GM19043 (cell line): ENCODE measurements around the gene MAS1.
"Not testable (repeated sequence)": the region's sequence is repeated elsewhere in the genome, so short reads cannot be mapped to it uniquely, and the experiment has no call there.

Experiments
- ATAC-seq: cut with Tn5 transposase; IDR thresholded peaks from one replicate; pipeline ENCODE4 v1.9.1; 2021; ENCODE audit warnings: low read depth; ENCODE audit not compliant: unreplicated experiment

MAS1 gene

GRCh38 chr6:159890792-159891191, at the start of gene MAS1:
TSS of gene MAS1 (plus strand) at chr6:159890988. CDS start at chr6:159906956, 15,968 bp downstream.
- ATAC-seq = no peak

- no peak for ATAC-seq
These were observed 48.8 kb upstream of the MAS1 start for GRCh38 chr6:159842035-159842434.

DNA sequence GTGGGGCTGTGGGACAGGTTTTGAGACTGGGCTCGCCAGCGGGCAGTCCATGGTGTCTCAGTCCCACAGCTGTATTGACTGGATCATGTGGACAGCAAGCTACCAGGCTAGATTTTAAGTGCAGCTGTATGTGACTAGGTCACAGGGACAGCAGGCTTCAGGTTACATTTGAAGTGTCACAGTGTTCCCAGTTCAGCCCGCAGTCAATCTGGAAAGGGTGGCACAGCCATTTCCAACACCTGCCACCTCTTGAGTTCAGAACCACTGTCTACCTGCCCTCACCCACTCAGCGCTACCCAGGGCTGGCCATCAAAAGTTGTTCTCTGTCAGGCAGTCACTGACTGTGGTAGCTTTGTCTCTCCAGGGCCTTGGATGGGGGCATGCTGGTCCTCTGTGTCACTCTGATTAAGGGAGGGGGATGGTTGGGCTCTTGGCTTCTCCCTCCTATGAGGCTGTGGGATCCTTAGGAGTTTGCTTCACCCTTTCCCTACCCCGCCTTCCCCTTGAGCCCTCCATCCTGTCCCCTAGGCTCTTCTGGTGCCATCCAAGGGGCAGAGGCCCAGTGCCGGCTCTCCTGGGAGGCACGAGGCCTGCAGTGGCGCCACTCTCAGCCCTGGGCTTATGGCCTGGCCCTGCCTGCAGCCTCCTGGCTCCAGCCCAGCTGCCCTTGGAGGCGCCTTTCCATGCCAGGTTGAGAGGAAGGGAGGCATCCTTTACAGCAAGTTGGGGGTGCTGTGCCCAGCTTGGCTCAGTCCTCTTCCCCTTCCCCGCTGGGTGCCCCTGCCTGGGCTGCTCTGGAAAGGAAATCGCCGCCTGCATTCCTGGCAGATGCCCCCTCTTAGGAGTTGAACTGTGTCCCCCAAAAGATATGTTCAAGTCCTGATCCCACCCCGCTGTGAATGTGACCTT, 45.8 kb upstream of the MAS1 start:
- no peak for ATAC-seq

GRCh38 chr6:159848552-159848951, 42.2 kb upstream of the MAS1 start:
- ATAC-seq = not testable (repeated sequence)

GRCh38 chr6:159849851-159850250, 40.9 kb upstream of the MAS1 start:
- not testable (repeated sequence) for ATAC-seq

DNA sequence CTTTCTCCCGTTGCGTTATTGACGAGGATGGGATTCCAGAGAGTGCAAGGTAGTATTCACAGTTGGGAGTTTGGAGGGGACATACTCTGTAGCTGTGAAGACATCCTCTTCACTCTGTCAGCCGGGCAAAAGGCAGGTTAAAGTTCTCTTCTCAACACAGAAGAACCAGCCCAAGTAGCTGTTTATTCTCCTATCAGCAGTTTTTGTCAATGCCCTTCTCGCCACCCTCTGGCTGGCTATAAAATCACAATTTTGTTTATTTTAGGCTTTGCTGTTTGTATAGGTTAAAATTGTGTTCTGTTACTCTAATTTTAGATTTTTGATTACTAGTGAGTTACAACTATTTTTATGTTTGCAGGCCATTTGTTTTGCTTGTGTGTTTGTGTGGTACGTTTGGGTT, 37.9 kb upstream of the MAS1 start:
- ATAC-seq = no peak

- no peak for ATAC-seq
These were observed 37.0 kb upstream of the MAS1 start for GRCh38 chr6:159853754-159854153.

- ATAC-seq = no peak
These were observed 35.8 kb upstream of the MAS1 start for GRCh38 chr6:159854959-159855358.

DNA sequence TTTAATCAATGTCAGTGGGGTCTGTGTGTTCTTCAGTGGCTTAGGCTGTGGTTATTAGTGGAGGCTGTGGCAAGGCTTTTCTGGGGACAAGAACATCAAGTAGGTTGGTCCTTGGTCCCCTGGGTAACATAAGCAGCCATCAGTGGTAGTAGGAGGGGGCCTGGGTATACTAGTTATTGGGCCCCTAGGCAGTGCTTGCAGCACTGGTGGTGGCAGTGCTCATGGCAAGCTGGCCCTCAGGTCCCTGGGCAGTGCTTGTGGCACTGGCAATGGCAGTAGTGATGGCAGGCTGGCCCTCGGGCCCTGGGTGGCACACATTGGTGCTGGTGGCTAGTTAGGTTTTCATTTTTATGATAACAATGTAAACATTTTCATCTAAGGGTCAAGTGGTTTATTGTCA, 32.5 kb upstream of the MAS1 start:
- ATAC-seq = no peak

DNA sequence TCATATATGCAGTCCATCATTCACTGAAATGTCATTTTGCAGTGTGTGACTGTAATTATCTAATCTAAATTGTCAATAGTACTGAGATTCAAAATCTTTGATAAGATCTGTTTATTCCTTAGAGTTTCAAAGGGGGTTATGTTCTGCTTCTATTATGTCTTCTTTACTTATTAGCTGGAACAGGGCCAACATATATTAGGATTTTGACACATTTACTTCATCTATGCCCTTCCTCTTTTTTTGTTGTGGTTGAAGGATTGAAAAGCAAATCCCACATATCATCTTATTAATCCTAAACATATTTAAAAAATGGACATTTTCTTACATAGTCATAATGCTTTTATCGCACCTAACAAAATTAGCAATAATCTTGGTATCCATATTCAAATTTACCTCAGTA, 30.3 kb upstream of the MAS1 start:
- no peak for ATAC-seq

DNA sequence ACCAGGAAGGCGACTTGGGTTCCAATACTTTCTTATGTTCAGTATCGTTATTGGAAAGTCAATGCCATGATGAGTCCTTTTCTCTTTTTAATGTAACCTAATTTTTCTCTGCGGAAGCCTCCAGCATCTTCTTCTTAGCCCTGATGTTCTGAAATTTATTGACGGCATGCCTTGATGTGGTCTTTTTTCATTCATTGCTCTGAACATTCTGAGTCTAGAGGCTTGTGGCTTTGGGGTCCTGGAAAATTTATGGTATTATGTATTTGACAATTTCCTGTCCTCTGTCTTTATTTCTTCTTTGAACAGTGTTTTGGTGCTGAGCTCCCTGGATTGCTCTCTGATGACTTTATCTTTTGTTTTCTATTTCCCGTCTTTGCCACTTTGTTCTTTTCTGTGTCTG, 28.7 kb upstream of the MAS1 start:
- ATAC-seq = no peak

- ATAC-seq = not testable (repeated sequence)
These were observed 27.4 kb upstream of the MAS1 start for GRCh38 chr6:159863341-159863740.

- ATAC-seq = no peak
These were observed 25.4 kb upstream of the MAS1 start for GRCh38 chr6:159865226-159865920.

GRCh38 chr6:159866286-159867247, 24.2 kb upstream of the MAS1 start:
- ATAC-seq = no peak

DNA sequence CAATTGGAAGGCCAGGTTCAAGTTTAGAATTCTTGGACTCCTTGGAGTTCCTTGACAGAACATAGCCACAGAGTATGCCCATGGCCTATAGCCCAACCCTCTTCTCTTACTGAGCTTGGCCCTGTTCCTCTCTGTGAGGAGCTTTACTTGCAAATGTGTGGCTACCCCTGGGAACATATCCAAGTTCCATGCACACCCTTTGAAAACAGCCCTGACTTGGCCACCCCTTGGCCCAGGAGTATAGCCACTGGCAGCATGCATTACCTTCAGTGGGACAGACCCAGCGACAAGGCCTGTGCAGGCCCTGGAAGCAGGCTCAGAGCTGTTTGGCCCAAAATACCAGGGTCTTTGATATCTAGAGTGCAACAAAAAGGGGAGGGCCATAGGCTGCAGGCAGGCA, 19.5 kb upstream of the MAS1 start:
- no peak for ATAC-seq

DNA sequence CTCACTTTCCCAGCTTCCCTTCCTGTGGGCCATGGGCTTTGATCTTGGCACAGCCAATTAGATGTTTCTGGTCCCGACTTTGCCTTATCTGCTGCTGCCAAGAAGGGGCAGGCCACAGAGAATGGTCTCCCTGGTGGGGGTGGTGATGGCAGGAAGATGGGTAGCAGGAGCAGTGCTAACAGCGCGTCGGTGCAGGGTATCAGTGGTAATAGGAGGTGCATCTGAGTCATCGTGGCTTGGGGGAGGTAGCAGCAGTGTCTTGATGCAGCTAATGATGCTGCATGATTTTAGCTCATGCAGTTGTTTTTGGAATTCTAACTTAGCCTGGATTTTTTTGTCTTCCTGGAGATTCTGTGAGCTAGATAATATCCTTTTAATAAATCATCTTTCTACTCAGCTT, 18.9 kb upstream of the MAS1 start:
- ATAC-seq = no peak

DNA sequence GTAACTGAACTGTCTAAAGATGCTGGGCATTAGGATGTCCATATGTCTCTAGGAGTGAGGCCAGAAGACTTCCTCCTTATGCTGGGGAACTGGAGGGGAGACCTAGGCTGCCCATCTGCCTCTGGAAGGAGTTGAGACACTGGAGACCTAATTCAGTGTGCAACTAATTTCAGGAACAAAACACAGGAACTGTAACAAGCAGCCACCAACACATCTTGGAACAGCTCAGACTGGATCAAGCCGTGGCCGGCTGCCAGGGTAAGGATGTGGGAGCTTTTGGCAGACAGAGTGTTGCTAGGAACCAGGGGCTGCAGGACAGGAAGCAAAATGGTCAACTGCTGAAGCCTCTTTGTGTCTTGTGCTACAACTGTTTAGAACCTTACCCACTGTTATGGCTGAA, 16.4 kb upstream of the MAS1 start:
- no peak for ATAC-seq

- ATAC-seq = no peak
These were observed 15.6 kb upstream of the MAS1 start for GRCh38 chr6:159875194-159875593.

- no peak for ATAC-seq
These were observed 14.5 kb upstream of the MAS1 start for GRCh38 chr6:159876242-159876641.

GRCh38 chr6:159877256-159877808, 13.5 kb upstream of the MAS1 start:
- no peak for ATAC-seq
